ENCODE measurements around the gene KBTBD8.

The KBTBD8 gene

GRCh38 chr3:67030785-67031740, 33.0 kb downstream of the KBTBD8 start:
- Histone ChIP-seq H3K36me3 (ENCODE audit: insufficient read depth, low read length) (no peaks in the 10 kb centered on the region), H3K27me3 (ENCODE audit: insufficient read depth, low read length) (no peaks in the 10 kb centered on the region), H3K4me1 (ENCODE audit: insufficient read depth, low read length) (peaks cover 15% of the 10 kb centered on the region), H2AFZ (ENCODE audit: low read depth, low read length) (no peak overlapping the region), H3K9me3 (ENCODE audit: low read length) (no peaks in the 10 kb centered on the region), H3K4me3 (ENCODE audit: low read length) (no peak overlapping the region)

- no peaks in the 10 kb centered on the region for H3K9me3 ChIP-seq (ENCODE audit: low read length)
- peak overlapping the region; percentile 64 for H2AFZ ChIP-seq (ENCODE audit: low read depth, low read length)
- H3K4me3 ChIP-seq (ENCODE audit: low read length), result no peak overlapping the region
- peaks cover 15% of the 10 kb centered on the region for H3K4me1 ChIP-seq (ENCODE audit: insufficient read depth, low read length)
- no peaks in the 10 kb centered on the region for H3K27me3 ChIP-seq (ENCODE audit: insufficient read depth, low read length)
- H3K36me3 ChIP-seq (ENCODE audit: insufficient read depth, low read length), result no peaks in the 10 kb centered on the region
These were observed 33.9 kb downstream of the KBTBD8 start for GRCh38 chr3:67031986-67032385.

GRCh38 chr3:67033079-67033478, 35.0 kb downstream of the KBTBD8 start:
- no peaks in the 10 kb centered on the region for H3K9me3 ChIP-seq (ENCODE audit: low read length)
- no peak overlapping the region for H3K4me3 ChIP-seq (ENCODE audit: low read length)
- peaks cover 10% of the 10 kb centered on the region for H3K4me1 ChIP-seq (ENCODE audit: insufficient read depth, low read length)
- no peak overlapping the region for H2AFZ ChIP-seq (ENCODE audit: low read depth, low read length)
- H3K27me3 ChIP-seq (ENCODE audit: insufficient read depth, low read length), result no peaks in the 10 kb centered on the region
- H3K36me3 ChIP-seq (ENCODE audit: insufficient read depth, low read length), result no peaks in the 10 kb centered on the region

- no peaks in the 10 kb centered on the region for H3K9me3 ChIP-seq (ENCODE audit: low read length)
- no peaks in the 10 kb centered on the region for H3K36me3 ChIP-seq (ENCODE audit: insufficient read depth, low read length)
- no peak overlapping the region for H3K4me3 ChIP-seq (ENCODE audit: low read length)
- H3K4me1 ChIP-seq (ENCODE audit: insufficient read depth, low read length), result peaks cover 10% of the 10 kb centered on the region
- no peak overlapping the region for H2AFZ ChIP-seq (ENCODE audit: low read depth, low read length)
- H3K27me3 ChIP-seq (ENCODE audit: insufficient read depth, low read length), result no peaks in the 10 kb centered on the region
These were observed 36.3 kb downstream of the KBTBD8 start for GRCh38 chr3:67034371-67034770.

- no peak overlapping the region for H2AFZ ChIP-seq (ENCODE audit: low read depth, low read length)
- no peak overlapping the region for H3K4me3 ChIP-seq (ENCODE audit: low read length)
- no peaks in the 10 kb centered on the region for H3K27me3 ChIP-seq (ENCODE audit: insufficient read depth, low read length)
- no peaks in the 10 kb centered on the region for H3K9me3 ChIP-seq (ENCODE audit: low read length)
- H3K4me1 ChIP-seq (ENCODE audit: insufficient read depth, low read length), result no peaks in the 10 kb centered on the region
- H3K36me3 ChIP-seq (ENCODE audit: insufficient read depth, low read length), result no peaks in the 10 kb centered on the region
These were observed 39.5 kb downstream of the KBTBD8 start for GRCh38 chr3:67037615-67038014.

- H3K27me3 ChIP-seq (ENCODE audit: insufficient read depth, low read length), result no peaks in the 10 kb centered on the region
- no peaks in the 10 kb centered on the region for H3K4me1 ChIP-seq (ENCODE audit: insufficient read depth, low read length)
- H3K36me3 ChIP-seq (ENCODE audit: insufficient read depth, low read length), result no peaks in the 10 kb centered on the region
- H3K4me3 ChIP-seq (ENCODE audit: low read length), result no peak overlapping the region
- no peaks in the 10 kb centered on the region for H3K9me3 ChIP-seq (ENCODE audit: low read length)
- no peak overlapping the region for H2AFZ ChIP-seq (ENCODE audit: low read depth, low read length)
These were observed 46.2 kb downstream of the KBTBD8 start for GRCh38 chr3:67044295-67044694.

- Histone ChIP-seq H3K27me3 (ENCODE audit: insufficient read depth, low read length) (no peaks in the 10 kb centered on the region), H3K4me1 (ENCODE audit: insufficient read depth, low read length) (no peaks in the 10 kb centered on the region), H3K4me3 (ENCODE audit: low read length) (no peak overlapping the region), H3K36me3 (ENCODE audit: insufficient read depth, low read length) (no peaks in the 10 kb centered on the region), H2AFZ (ENCODE audit: low read depth, low read length) (no peak overlapping the region), H3K9me3 (ENCODE audit: low read length) (no peaks in the 10 kb centered on the region)
These were observed 46.8 kb downstream of the KBTBD8 start for GRCh38 chr3:67044955-67045354.

- Histone ChIP-seq H2AFZ (ENCODE audit: low read depth, low read length) (no peak overlapping the region), H3K36me3 (ENCODE audit: insufficient read depth, low read length) (no peaks in the 10 kb centered on the region), H3K27me3 (ENCODE audit: insufficient read depth, low read length) (no peaks in the 10 kb centered on the region), H3K9me3 (ENCODE audit: low read length) (no peaks in the 10 kb centered on the region), H3K4me1 (ENCODE audit: insufficient read depth, low read length) (no peaks in the 10 kb centered on the region), H3K4me3 (ENCODE audit: low read length) (no peak overlapping the region)
These were observed 47.8 kb downstream of the KBTBD8 start for GRCh38 chr3:67045711-67046465.

GRCh38 chr3:67047051-67047450, 48.9 kb downstream of the KBTBD8 start:
- Histone ChIP-seq H3K36me3 (ENCODE audit: insufficient read depth, low read length) (no peaks in the 10 kb centered on the region), H3K27me3 (ENCODE audit: insufficient read depth, low read length) (no peaks in the 10 kb centered on the region), H2AFZ (ENCODE audit: low read depth, low read length) (no peak overlapping the region), H3K4me1 (ENCODE audit: insufficient read depth, low read length) (no peaks in the 10 kb centered on the region), H3K4me3 (ENCODE audit: low read length) (no peak overlapping the region), H3K9me3 (ENCODE audit: low read length) (no peaks in the 10 kb centered on the region)

GRCh38 chr3:67048067-67048714, 50.1 kb downstream of the KBTBD8 start:
- H3K4me1 ChIP-seq (ENCODE audit: insufficient read depth, low read length), result no peaks in the 10 kb centered on the region
- H3K36me3 ChIP-seq (ENCODE audit: insufficient read depth, low read length), result no peaks in the 10 kb centered on the region
- H3K27me3 ChIP-seq (ENCODE audit: insufficient read depth, low read length), result no peaks in the 10 kb centered on the region
- peaks cover 2% of the 10 kb centered on the region for H3K9me3 ChIP-seq (ENCODE audit: low read length)
- H2AFZ ChIP-seq (ENCODE audit: low read depth, low read length), result no peak overlapping the region
- no peak overlapping the region for H3K4me3 ChIP-seq (ENCODE audit: low read length)

GRCh38 chr3:67048715-67049074, 50.6 kb downstream of the KBTBD8 start:
- Histone ChIP-seq H3K27me3 (ENCODE audit: insufficient read depth, low read length) (no peaks in the 10 kb centered on the region), H3K36me3 (ENCODE audit: insufficient read depth, low read length) (no peaks in the 10 kb centered on the region), H3K4me3 (ENCODE audit: low read length) (no peak overlapping the region), H2AFZ (ENCODE audit: low read depth, low read length) (no peak overlapping the region), H3K9me3 (ENCODE audit: low read length) (peaks cover 2% of the 10 kb centered on the region), H3K4me1 (ENCODE audit: insufficient read depth, low read length) (no peaks in the 10 kb centered on the region)

GRCh38 chr3:67059443-67059842, 61.3 kb downstream of the KBTBD8 start:
- Histone ChIP-seq H2AFZ (ENCODE audit: low read depth, low read length) (no peak overlapping the region), H3K4me3 (ENCODE audit: low read length) (no peak overlapping the region), H3K27me3 (ENCODE audit: insufficient read depth, low read length) (no peaks in the 10 kb centered on the region), H3K4me1 (ENCODE audit: insufficient read depth, low read length) (no peaks in the 10 kb centered on the region), H3K36me3 (ENCODE audit: insufficient read depth, low read length) (no peaks in the 10 kb centered on the region), H3K9me3 (ENCODE audit: low read length) (no peaks in the 10 kb centered on the region)
